Stimulated activated CD4-positive, alpha-beta T cell treated with anti-CD3 and anti-CD28 coated beads, Interleukin-15, amount 100 ng/mL, for 1 hour (primary cell): ENCODE data around the gene SAMD4A.

ENCODE experiments used
- DNase-seq, 2 donors: peaks; one replicate each; pipeline ENCODE4 v3.0.0-alpha.2; 2020; ENCODE audit warnings: low read depth in 1 of 2, low spot score in 1 of 2

SAMD4A gene

GRCh38 chr14:54754116-54754622, 187.2 kb downstream of the SAMD4A start:
- no peak for DNase-seq

GRCh38 chr14:54754623-54755386, 187.9 kb downstream of the SAMD4A start:
- no peak for DNase-seq

GRCh38 chr14:54756656-54757392, 189.9 kb downstream of the SAMD4A start:
- no peak for DNase-seq

- DNase-seq: no peak
Observed at GRCh38 chr14:54758041-54758440, 191.1 kb downstream of the SAMD4A start.

GRCh38 chr14:54759982-54760585, 193.2 kb downstream of the SAMD4A start:
- DNase-seq: no peak

GRCh38 chr14:54760866-54761575, 194.1 kb downstream of the SAMD4A start:
- no peak for DNase-seq

GRCh38 chr14:54761835-54762234, 194.9 kb downstream of the SAMD4A start:
- no peak for DNase-seq

GRCh38 chr14:54762296-54762695, 195.4 kb downstream of the SAMD4A start:
- no peak for DNase-seq

GRCh38 chr14:54763761-54764160, 196.8 kb downstream of the SAMD4A start:
- no peak for DNase-seq

- no peak for DNase-seq
Observed at GRCh38 chr14:54766276-54767138, 199.6 kb downstream of the SAMD4A start.

GRCh38 chr14:54767139-54767431, 200.2 kb downstream of the SAMD4A start:
- DNase-seq: no peak

GRCh38 chr14:54767450-54767849, 200.5 kb downstream of the SAMD4A start:
- DNase-seq: no peak

- no peak for DNase-seq
Observed at GRCh38 chr14:54768501-54769129, 201.7 kb downstream of the SAMD4A start.

GRCh38 chr14:54769951-54770863, 203.3 kb downstream of the SAMD4A start:
- DNase-seq: no peak

GRCh38 chr14:54771411-54772027, 204.6 kb downstream of the SAMD4A start:
- no peak for DNase-seq

- DNase-seq: no peak
Observed at GRCh38 chr14:54772451-54772881, 205.5 kb downstream of the SAMD4A start.

GRCh38 chr14:54773171-54774006, 206.5 kb downstream of the SAMD4A start:
- peak; percentile 37 to 42 for DNase-seq

GRCh38 chr14:54774824-54775223, 207.9 kb downstream of the SAMD4A start:
- no peak for DNase-seq
